ENCODE measurements around the gene ZNF521. TPM values are rescaled to one million over a fixed set of nuclear protein-coding genes. Genes with fewer than 3 reads are reported as not detected.

The ZNF521 gene
- total RNA-seq, 1 experiment from 2014 or later, result 0.04 TPM

DNA sequence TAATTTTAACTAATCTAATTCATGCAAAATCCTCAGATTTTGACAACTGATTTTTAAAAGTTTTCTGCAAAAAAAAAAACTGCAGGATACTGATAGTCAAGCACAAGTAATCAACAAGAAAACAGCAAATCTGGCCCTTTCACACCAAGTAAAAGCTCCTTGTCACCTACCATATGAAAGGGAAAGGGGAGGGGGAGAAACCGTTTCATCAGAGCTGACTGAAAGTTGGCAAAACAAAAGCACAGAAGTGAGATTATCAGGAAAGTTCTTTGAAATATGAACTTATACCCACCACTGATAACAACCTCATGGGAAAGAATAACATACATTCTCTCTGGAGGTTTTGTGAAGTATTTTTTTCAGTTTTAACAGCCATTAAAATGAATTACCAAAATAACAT, 38.7 kb downstream of the ZNF521 start:
- DNase-seq, result no peak
- intact Hi-C loops (cut with micrococcal nuclease), result no loop called here
- POLR2A ChIA-PET (ENCODE audit: unreplicated experiment), result no interaction called here
- H2AFZ ChIP-seq (ENCODE audit: low read length), result no peak overlapping the region
- H4K20me1 ChIP-seq (ENCODE audit: low read length), result no peaks in the 10 kb centered on the region
- no peak overlapping the region for H3K27ac ChIP-seq (ENCODE audit: low read length)
- no peaks in the 10 kb centered on the region for H3K4me1 ChIP-seq (ENCODE audit: insufficient read depth, low read length)
- H3K4me3 ChIP-seq (ENCODE audit: low read length), result no peak overlapping the region
- H3K36me3 ChIP-seq (ENCODE audit: low read depth, low read length), result no peaks in the 10 kb centered on the region
- H3K4me2 ChIP-seq (ENCODE audit: low read length), result no peak overlapping the region
- H3K9me3 ChIP-seq (ENCODE audit: low read length), result no peaks in the 10 kb centered on the region
- CTCF ChIA-PET, result no interaction called here
- peaks cover 43% of the 10 kb centered on the region for H3K27me3 ChIP-seq (ENCODE audit: low read length)
- ATAC-seq, result no peak
- H3K9ac ChIP-seq (ENCODE audit: low read length), result no peak overlapping the region
- H3F3A ChIP-seq (ENCODE audit: low read length, unreplicated experiment), result no peaks in the 10 kb centered on the region
- TF ChIP-seq, protein P1, sequence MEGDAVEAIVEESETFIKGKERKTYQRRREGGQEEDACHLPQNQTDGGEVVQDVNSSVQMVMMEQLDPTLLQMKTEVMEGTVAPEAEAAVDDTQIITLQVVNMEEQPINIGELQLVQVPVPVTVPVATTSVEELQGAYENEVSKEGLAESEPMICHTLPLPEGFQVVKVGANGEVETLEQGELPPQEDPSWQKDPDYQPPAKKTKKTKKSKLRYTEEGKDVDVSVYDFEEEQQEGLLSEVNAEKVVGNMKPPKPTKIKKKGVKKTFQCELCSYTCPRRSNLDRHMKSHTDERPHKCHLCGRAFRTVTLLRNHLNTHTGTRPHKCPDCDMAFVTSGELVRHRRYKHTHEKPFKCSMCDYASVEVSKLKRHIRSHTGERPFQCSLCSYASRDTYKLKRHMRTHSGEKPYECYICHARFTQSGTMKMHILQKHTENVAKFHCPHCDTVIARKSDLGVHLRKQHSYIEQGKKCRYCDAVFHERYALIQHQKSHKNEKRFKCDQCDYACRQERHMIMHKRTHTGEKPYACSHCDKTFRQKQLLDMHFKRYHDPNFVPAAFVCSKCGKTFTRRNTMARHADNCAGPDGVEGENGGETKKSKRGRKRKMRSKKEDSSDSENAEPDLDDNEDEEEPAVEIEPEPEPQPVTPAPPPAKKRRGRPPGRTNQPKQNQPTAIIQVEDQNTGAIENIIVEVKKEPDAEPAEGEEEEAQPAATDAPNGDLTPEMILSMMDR (conservative IDR thresholded peaks at IDR 0.05; ENCODE audit: low read depth, low read length), result no peak
- TF ChIP-seq EZH2 (IDR thresholded peaks at IDR 0.05; ENCODE audit: low read length, unreplicated experiment), result no peak
- no peak for TF ChIP-seq EZH2phosphoT487 (IDR thresholded peaks at IDR 0.05; ENCODE audit: borderline replicate concordance, low read length)
- H3K9me2 ChIP-seq (replicated peaks; ENCODE audit: low read length), result no peaks in the 10 kb centered on the region
- no peaks in the 10 kb centered on the region for H3K79me2 ChIP-seq (ENCODE audit: low read length)
- no TSS peak for BruUV-seq (replicated peaks)

GRCh38 chr18:25310045-25310444, 41.9 kb downstream of the ZNF521 start:
- POLR2A ChIA-PET (ENCODE audit: unreplicated experiment), result interaction anchor here (0.7 kb wide), 1 partner anchor 51 kb away, joined by 9 read pairs; no protein-coding TSS in a partner anchor
- H3K36me3 ChIP-seq (ENCODE audit: low read depth, low read length), result no peaks in the 10 kb centered on the region
- no peak overlapping the region for H3K4me2 ChIP-seq (ENCODE audit: low read length)
- CTCF ChIA-PET, result interaction anchor here (0.6 to 1.0 kb wide), 2 partner anchors 11 to 65 kb away, joined by 3 to 6 read pairs; no protein-coding TSS in a partner anchor
- H3K27ac ChIP-seq (ENCODE audit: low read length), result no peak overlapping the region
- H4K20me1 ChIP-seq (ENCODE audit: low read length), result no peaks in the 10 kb centered on the region
- H3K4me3 ChIP-seq (ENCODE audit: low read length), result no peak overlapping the region
- ATAC-seq, result peak; percentile 29; the same call in 1 of the 2 replicates
- H3K27me3 ChIP-seq (ENCODE audit: low read length), result peaks cover 20% of the 10 kb centered on the region
- no peak overlapping the region for H3K9ac ChIP-seq (ENCODE audit: low read length)
- no peaks in the 10 kb centered on the region for H3F3A ChIP-seq (ENCODE audit: low read length, unreplicated experiment)
- no peak overlapping the region for H2AFZ ChIP-seq (ENCODE audit: low read length)
- no peaks in the 10 kb centered on the region for H3K9me3 ChIP-seq (ENCODE audit: low read length)
- intact Hi-C loops (cut with micrococcal nuclease), result no loop called here
- no peaks in the 10 kb centered on the region for H3K9me2 ChIP-seq (replicated peaks; ENCODE audit: low read length)
- no peaks in the 10 kb centered on the region for H3K4me1 ChIP-seq (ENCODE audit: insufficient read depth, low read length)
- H3K79me2 ChIP-seq (ENCODE audit: low read length), result no peaks in the 10 kb centered on the region
- TF ChIP-seq EZH2phosphoT487 (IDR thresholded peaks at IDR 0.05; ENCODE audit: borderline replicate concordance, low read length) (no peak), EZH2 (IDR thresholded peaks at IDR 0.05; ENCODE audit: low read length, unreplicated experiment) (no peak)
- TF ChIP-seq, protein P1 (conservative IDR thresholded peaks at IDR 0.05; ENCODE audit: low read depth, low read length), result peak; percentile 53; the same call in 1 of the 2 replicates
- BruUV-seq (replicated peaks), result no TSS peak
- DNase-seq, result peak; percentile 55

DNA sequence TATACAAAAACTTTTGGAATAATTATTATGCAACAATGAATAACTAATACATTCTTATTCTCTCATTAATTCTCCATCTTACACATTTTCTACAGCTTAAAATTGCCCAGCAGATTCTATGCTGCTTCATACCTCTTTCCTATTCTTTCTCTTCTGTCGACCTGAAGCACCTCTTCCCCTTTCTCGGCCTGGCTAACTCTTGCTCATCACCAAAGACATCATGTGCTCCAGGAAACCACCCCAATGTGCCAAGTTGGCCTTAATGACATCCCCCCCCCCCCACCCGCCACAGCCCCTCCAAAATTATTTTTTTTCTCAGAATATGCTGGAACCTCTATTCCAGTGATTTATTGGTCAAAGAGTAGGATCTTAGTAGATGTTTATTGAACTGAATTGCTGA, 43.6 kb downstream of the ZNF521 start:
- H3K4me2 ChIP-seq (ENCODE audit: low read length), result no peak overlapping the region
- no peaks in the 10 kb centered on the region for H3K36me3 ChIP-seq (ENCODE audit: low read depth, low read length)
- ChIA-PET CTCF (no interaction called here), POLR2A (ENCODE audit: unreplicated experiment) (no interaction called here)
- H4K20me1 ChIP-seq (ENCODE audit: low read length), result no peaks in the 10 kb centered on the region
- H3K4me1 ChIP-seq (ENCODE audit: insufficient read depth, low read length), result no peaks in the 10 kb centered on the region
- H3K9ac ChIP-seq (ENCODE audit: low read length), result no peak overlapping the region
- peaks cover 9% of the 10 kb centered on the region; the same call in 1 of the 2 replicates for H3K27me3 ChIP-seq (ENCODE audit: low read length)
- H3F3A ChIP-seq (ENCODE audit: low read length, unreplicated experiment), result no peaks in the 10 kb centered on the region
- intact Hi-C loops (cut with micrococcal nuclease), result no loop called here
- TF ChIP-seq, protein P1 (conservative IDR thresholded peaks at IDR 0.05; ENCODE audit: low read depth, low read length), result no peak
- TF ChIP-seq EZH2phosphoT487 (IDR thresholded peaks at IDR 0.05; ENCODE audit: borderline replicate concordance, low read length), result no peak
- no peak for TF ChIP-seq EZH2 (IDR thresholded peaks at IDR 0.05; ENCODE audit: low read length, unreplicated experiment)
- no peaks in the 10 kb centered on the region for H3K9me3 ChIP-seq (ENCODE audit: low read length)
- no peaks in the 10 kb centered on the region for H3K79me2 ChIP-seq (ENCODE audit: low read length)
- no peak for DNase-seq
- H3K4me3 ChIP-seq (ENCODE audit: low read length), result no peak overlapping the region
- no peaks in the 10 kb centered on the region for H3K9me2 ChIP-seq (replicated peaks; ENCODE audit: low read length)
- H2AFZ ChIP-seq (ENCODE audit: low read length), result no peak overlapping the region
- no peak overlapping the region for H3K27ac ChIP-seq (ENCODE audit: low read length)
- no peak for ATAC-seq
- no TSS peak for BruUV-seq (replicated peaks)
